SK-N-SH treated with all-trans-retinoic acid at 6 μM for 48 hours (cell line): ENCODE measurements around the gene OR10Z1.

ENCODE experiments used
- ATAC-seq: fragments of 200-7000 bp; cut with Tn5 transposase; 3 replicates; pipeline ENCODE4 v1.9.1; 2020; ENCODE audit warnings: mild to moderate bottlenecking, moderate library complexity
- ARNTL ChIP-seq: fragments of 450-650 bp; formaldehyde crosslinking; IDR thresholded peaks from 2 replicates; pipeline ENCODE4 v1.5.0; 2020; ENCODE audit warnings: low read depth, mild to moderate bottlenecking, moderate library complexity, borderline replicate concordance
- CSDC2 ChIP-seq: fragments of 250-450 bp; sonication (Bioruptor Pico); IDR thresholded peaks from 2 replicates; pipeline ENCODE4 v1.5.0; 2020; ENCODE audit warnings: mild to moderate bottlenecking, moderate library complexity
- ESRRG ChIP-seq: fragments of 250-450 bp; sonication (Bioruptor Pico); IDR thresholded peaks from 2 replicates; pipeline ENCODE4 v1.6.1; 2021; ENCODE audit warnings: mild to moderate bottlenecking
- GLIS3 ChIP-seq: fragments of 250-450 bp; sonication (Bioruptor Pico); IDR thresholded peaks from 2 replicates; pipeline ENCODE4 v1.5.0; 2020; ENCODE audit warnings: mild to moderate bottlenecking, moderate library complexity
- OSR1 ChIP-seq: fragments of 250-450 bp; sonication (Bioruptor Pico); IDR thresholded peaks from 2 replicates; pipeline ENCODE4 v1.8.0; 2022; ENCODE audit warnings: moderate library complexity, mild to moderate bottlenecking, inconsistent platforms
- PPARA ChIP-seq: fragments of 250-450 bp; sonication (Bioruptor Pico); IDR thresholded peaks from 2 replicates; pipeline ENCODE4 v1.5.0; 2020; ENCODE audit warnings: mild to moderate bottlenecking, borderline replicate concordance
- RARB ChIP-seq: fragments of 250-450 bp; sonication (Bioruptor Pico); IDR thresholded peaks from 2 replicates; pipeline ENCODE4 v1.8.0; 2021; ENCODE audit warnings: mild to moderate bottlenecking, moderate library complexity
- SNAI2 ChIP-seq: fragments of 250-450 bp; sonication (Bioruptor Pico); IDR thresholded peaks from 2 replicates; pipeline ENCODE4 v1.5.0; 2020; ENCODE audit warnings: mild to moderate bottlenecking, moderate library complexity
- TCF4 ChIP-seq: fragments of 250-450 bp; sonication (Bioruptor Pico); IDR thresholded peaks from 2 replicates; pipeline ENCODE4 v1.8.0; 2021; ENCODE audit warnings: mild to moderate bottlenecking, moderate library complexity, borderline replicate concordance
- TOX ChIP-seq: fragments of 250-450 bp; sonication (Bioruptor Pico); IDR thresholded peaks from 2 replicates; pipeline ENCODE4 v1.8.0; 2021; ENCODE audit warnings: mild to moderate bottlenecking, moderate library complexity, borderline replicate concordance
- ZC3H10 ChIP-seq: fragments of 250-450 bp; sonication (Bioruptor Pico); IDR thresholded peaks from 2 replicates; pipeline ENCODE4 v1.5.1; 2021; ENCODE audit warnings: mild to moderate bottlenecking, moderate library complexity
- ZFP3 ChIP-seq: fragments of 250-450 bp; sonication (Bioruptor Pico); IDR thresholded peaks from 2 replicates; pipeline ENCODE4 v1.5.0; 2020; ENCODE audit warnings: mild to moderate bottlenecking, moderate library complexity
- ZFP30 ChIP-seq: fragments of 450-650 bp; formaldehyde crosslinking; IDR thresholded peaks from 2 replicates; pipeline ENCODE4 v1.5.0; 2022; ENCODE audit warnings: mild to moderate bottlenecking, moderate library complexity
- ZNF565 ChIP-seq: fragments of 450-650 bp; formaldehyde crosslinking; conservative IDR thresholded peaks from 2 replicates; pipeline ENCODE4 v1.5.0; 2020; ENCODE audit warnings: low read depth, mild to moderate bottlenecking, moderate library complexity
- ZNF70 ChIP-seq: fragments of 450-650 bp; formaldehyde crosslinking; IDR thresholded peaks from 2 replicates; pipeline ENCODE4 v1.5.0; 2020; ENCODE audit warnings: mild to moderate bottlenecking, moderate library complexity
- ZNF8 ChIP-seq: fragments of 450-650 bp; formaldehyde crosslinking; IDR thresholded peaks from 2 replicates; pipeline ENCODE4 v1.5.0; 2020; ENCODE audit warnings: mild to moderate bottlenecking, moderate library complexity
- TF ChIP-seq, protein P1 (sequence below): fragments of 250-450 bp; sonication (Bioruptor Pico); IDR thresholded peaks from 2 replicates; pipeline ENCODE4 v1.8.0; 2020; ENCODE audit warnings: mild to moderate bottlenecking, moderate library complexity, borderline replicate concordance
- TF ChIP-seq, protein P2 (sequence below): fragments of 250-450 bp; sonication (Bioruptor Pico); IDR thresholded peaks from 2 replicates; pipeline ENCODE4 v1.5.1; 2021; ENCODE audit warnings: mild to moderate bottlenecking, moderate library complexity
- TF ChIP-seq, protein P3 (sequence below): fragments of 250-450 bp; sonication (Bioruptor Pico); IDR thresholded peaks from 2 replicates; pipeline ENCODE4 v1.5.0; 2020; ENCODE audit warnings: mild to moderate bottlenecking, moderate library complexity
- TF ChIP-seq, protein P4 (sequence below): fragments of 250-450 bp; sonication (Bioruptor Pico); IDR thresholded peaks from 2 replicates; pipeline ENCODE4 v1.5.1; 2020; ENCODE audit warnings: low read depth, mild to moderate bottlenecking, moderate library complexity
- TF ChIP-seq, protein P5 (sequence below): fragments of 250-450 bp; sonication (Bioruptor Pico); IDR thresholded peaks from 2 replicates; pipeline ENCODE4 v1.8.0; 2021; ENCODE audit warnings: low read depth, mild to moderate bottlenecking, moderate library complexity, borderline replicate concordance

The OR10Z1 gene

DNA sequence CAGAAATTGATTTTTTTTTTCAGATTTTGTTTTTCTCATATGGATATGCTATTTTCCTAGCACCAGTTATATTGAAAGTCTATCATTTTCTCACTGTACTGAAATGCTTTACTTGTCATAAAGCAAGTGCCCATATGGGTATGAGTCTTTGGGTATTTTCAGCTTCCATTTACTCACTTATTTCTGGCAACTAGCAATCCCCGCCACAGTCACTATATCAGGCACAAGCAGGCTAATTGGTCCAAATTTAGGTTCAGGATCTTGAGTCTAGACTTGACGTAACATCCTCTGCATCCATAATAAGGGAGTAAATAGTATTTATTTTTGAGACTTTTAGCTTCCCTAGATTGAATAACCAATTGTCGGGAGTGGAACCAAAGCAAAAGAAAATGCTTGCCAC is 27.5 kb upstream of the OR10Z1 start:
- TF ChIP-seq ESRRG (CRISPR knock-in tag) (no peak), TOX (CRISPR knock-in tag) (no peak), ZNF70 (CRISPR knock-in tag) (no peak), ZNF565 (CRISPR knock-in tag) (no peak), ARNTL (CRISPR knock-in tag) (no peak), ZFP3 (CRISPR knock-in tag) (no peak), ZC3H10 (CRISPR knock-in tag) (no peak), RARB (CRISPR knock-in tag) (no peak), SNAI2 (CRISPR knock-in tag) (no peak), PPARA (CRISPR knock-in tag) (no peak), ZNF8 (no peak), GLIS3 (no peak)
- TF ChIP-seq, protein P1, sequence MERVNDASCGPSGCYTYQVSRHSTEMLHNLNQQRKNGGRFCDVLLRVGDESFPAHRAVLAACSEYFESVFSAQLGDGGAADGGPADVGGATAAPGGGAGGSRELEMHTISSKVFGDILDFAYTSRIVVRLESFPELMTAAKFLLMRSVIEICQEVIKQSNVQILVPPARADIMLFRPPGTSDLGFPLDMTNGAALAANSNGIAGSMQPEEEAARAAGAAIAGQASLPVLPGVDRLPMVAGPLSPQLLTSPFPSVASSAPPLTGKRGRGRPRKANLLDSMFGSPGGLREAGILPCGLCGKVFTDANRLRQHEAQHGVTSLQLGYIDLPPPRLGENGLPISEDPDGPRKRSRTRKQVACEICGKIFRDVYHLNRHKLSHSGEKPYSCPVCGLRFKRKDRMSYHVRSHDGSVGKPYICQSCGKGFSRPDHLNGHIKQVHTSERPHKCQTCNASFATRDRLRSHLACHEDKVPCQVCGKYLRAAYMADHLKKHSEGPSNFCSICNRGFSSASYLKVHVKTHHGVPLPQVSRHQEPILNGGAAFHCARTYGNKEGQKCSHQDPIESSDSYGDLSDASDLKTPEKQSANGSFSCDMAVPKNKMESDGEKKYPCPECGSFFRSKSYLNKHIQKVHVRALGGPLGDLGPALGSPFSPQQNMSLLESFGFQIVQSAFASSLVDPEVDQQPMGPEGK (CRISPR knock-in tag), result no peak
- TF ChIP-seq, protein P2, sequence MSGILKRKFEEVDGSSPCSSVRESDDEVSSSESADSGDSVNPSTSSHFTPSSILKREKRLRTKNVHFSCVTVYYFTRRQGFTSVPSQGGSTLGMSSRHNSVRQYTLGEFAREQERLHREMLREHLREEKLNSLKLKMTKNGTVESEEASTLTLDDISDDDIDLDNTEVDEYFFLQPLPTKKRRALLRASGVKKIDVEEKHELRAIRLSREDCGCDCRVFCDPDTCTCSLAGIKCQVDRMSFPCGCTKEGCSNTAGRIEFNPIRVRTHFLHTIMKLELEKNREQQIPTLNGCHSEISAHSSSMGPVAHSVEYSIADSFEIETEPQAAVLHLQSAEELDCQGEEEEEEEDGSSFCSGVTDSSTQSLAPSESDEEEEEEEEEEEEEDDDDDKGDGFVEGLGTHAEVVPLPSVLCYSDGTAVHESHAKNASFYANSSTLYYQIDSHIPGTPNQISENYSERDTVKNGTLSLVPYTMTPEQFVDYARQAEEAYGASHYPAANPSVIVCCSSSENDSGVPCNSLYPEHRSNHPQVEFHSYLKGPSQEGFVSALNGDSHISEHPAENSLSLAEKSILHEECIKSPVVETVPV (CRISPR knock-in tag), result no peak
- TF ChIP-seq, protein P3, sequence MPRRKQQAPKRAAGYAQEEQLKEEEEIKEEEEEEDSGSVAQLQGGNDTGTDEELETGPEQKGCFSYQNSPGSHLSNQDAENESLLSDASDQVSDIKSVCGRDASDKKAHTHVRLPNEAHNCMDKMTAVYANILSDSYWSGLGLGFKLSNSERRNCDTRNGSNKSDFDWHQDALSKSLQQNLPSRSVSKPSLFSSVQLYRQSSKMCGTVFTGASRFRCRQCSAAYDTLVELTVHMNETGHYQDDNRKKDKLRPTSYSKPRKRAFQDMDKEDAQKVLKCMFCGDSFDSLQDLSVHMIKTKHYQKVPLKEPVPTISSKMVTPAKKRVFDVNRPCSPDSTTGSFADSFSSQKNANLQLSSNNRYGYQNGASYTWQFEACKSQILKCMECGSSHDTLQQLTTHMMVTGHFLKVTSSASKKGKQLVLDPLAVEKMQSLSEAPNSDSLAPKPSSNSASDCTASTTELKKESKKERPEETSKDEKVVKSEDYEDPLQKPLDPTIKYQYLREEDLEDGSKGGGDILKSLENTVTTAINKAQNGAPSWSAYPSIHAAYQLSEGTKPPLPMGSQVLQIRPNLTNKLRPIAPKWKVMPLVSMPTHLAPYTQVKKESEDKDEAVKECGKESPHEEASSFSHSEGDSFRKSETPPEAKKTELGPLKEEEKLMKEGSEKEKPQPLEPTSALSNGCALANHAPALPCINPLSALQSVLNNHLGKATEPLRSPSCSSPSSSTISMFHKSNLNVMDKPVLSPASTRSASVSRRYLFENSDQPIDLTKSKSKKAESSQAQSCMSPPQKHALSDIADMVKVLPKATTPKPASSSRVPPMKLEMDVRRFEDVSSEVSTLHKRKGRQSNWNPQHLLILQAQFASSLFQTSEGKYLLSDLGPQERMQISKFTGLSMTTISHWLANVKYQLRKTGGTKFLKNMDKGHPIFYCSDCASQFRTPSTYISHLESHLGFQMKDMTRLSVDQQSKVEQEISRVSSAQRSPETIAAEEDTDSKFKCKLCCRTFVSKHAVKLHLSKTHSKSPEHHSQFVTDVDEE, result no peak
- TF ChIP-seq, protein P4, sequence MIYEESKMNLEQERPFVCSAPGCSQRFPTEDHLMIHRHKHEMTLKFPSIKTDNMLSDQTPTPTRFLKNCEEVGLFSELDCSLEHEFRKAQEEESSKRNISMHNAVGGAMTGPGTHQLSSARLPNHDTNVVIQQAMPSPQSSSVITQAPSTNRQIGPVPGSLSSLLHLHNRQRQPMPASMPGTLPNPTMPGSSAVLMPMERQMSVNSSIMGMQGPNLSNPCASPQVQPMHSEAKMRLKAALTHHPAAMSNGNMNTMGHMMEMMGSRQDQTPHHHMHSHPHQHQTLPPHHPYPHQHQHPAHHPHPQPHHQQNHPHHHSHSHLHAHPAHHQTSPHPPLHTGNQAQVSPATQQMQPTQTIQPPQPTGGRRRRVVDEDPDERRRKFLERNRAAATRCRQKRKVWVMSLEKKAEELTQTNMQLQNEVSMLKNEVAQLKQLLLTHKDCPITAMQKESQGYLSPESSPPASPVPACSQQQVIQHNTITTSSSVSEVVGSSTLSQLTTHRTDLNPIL (CRISPR knock-in tag), result no peak
- TF ChIP-seq, protein P5, sequence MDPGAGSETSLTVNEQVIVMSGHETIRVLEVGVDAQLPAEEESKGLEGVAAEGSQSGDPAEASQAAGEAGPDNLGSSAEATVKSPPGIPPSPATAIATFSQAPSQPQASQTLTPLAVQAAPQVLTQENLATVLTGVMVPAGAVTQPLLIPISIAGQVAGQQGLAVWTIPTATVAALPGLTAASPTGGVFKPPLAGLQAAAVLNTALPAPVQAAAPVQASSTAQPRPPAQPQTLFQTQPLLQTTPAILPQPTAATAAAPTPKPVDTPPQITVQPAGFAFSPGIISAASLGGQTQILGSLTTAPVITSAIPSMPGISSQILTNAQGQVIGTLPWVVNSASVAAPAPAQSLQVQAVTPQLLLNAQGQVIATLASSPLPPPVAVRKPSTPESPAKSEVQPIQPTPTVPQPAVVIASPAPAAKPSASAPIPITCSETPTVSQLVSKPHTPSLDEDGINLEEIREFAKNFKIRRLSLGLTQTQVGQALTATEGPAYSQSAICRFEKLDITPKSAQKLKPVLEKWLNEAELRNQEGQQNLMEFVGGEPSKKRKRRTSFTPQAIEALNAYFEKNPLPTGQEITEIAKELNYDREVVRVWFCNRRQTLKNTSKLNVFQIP (CRISPR knock-in tag), result no peak
- no peak for ATAC-seq

DNA sequence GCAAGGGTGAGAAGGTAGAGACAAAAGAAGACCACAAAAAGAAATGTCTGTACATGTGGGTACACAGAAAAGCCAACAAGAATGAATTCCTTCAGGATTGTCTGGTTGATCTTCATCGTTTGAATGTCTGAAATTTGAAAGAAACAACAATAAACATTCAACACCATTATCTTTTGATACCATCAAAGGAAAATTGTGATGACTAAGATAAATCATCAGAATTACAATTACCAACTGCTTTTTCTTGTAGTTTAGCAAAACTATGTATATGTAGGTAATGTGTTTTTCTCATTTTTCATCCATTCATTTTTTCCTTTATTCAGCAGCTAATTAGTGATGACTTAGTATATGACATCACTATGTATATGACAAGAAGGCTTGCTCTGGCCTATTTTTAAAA is 25.3 kb upstream of the OR10Z1 start, which contains the start of gene OR10X1:
Gene OR10X1 (minus strand): TSS at position 167 of the 400 bp plus-strand sequence. CDS start 0 bp downstream, at position 167.
- no peak for ATAC-seq
- TF ChIP-seq TCF4, result no peak
- TF ChIP-seq, protein P5 (CRISPR knock-in tag), result no peak

DNA sequence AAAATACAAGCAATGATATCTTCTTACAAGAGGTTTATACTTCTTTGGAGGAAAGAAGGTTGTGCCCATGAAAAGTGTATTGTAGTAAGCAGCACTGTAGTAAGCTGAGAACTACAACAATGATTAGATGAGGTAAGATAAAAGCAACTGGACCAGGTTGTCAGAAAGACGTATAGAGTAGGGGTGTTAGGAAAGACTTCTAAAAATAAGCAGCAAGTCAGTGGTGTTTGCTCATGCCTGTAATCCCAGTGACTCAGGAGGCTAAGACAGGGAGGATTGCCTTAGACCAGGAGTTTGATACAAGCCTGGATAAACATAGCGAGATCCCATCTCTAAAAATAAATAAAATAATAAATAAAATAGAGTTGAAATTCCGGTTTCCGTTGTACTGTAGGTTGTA is 21.1 kb upstream of the OR10Z1 start:
- ATAC-seq, result no peak
- TF ChIP-seq, protein P4 (CRISPR knock-in tag), result no peak
- TF ChIP-seq OSR1 (CRISPR knock-in tag), result no peak
- TF ChIP-seq CSDC2 (CRISPR knock-in tag), result no peak
- TF ChIP-seq, protein P3, result no peak
- TF ChIP-seq ZNF565 (CRISPR knock-in tag), result no peak
- no peak for TF ChIP-seq ZFP30 (CRISPR knock-in tag)
- no peak for TF ChIP-seq ZFP3 (CRISPR knock-in tag)
- no peak for TF ChIP-seq ARNTL (CRISPR knock-in tag)
- TF ChIP-seq PPARA (CRISPR knock-in tag), result no peak
- TF ChIP-seq TCF4, result no peak
- TF ChIP-seq RARB (CRISPR knock-in tag), result no peak
